HepG2 (cell line): ENCODE results near the gene CNRIP1. TPM values are rescaled to one million over a fixed set of nuclear protein-coding genes. Genes with fewer than 3 reads are reported as not detected.
A peak's percentile ranks its signal among the peaks of the same experiment; 100 is the strongest.

Experiments
- CHD2 ChIP-seq: IDR thresholded peaks from 2 replicates; pipeline ENCODE4 v1.6.1; 2011; ENCODE audit warnings: low read depth, low read length, improper control_type of control experiment
- CREB1 ChIP-seq, 2 experiments: fragments of 450-650 bp in 1 of 2; IDR thresholded peaks; 2 replicates each; pipeline ENCODE4 v1.6.1; 2016 to 2017; ENCODE audit warnings: control low read depth in 1 of 2, mild to moderate bottlenecking in 1 of 2, missing compliant biosample characterization in 1 of 2, missing genetic modification characterization in 1 of 2
- FOXA1 ChIP-seq, 2 experiments: fragments of 450-650 bp in 1 of 2; sonication (generic) in 1 of 2; formaldehyde crosslinking in 1 of 2; IDR thresholded peaks; 2 replicates each; pipeline versions ENCODE4 v1.4.0 to v1.6.1; 2016 to 2020; ENCODE audit warnings: missing genetic modification reagents in 1 of 2
- FOXA3 ChIP-seq: IDR thresholded peaks from 2 replicates; pipeline ENCODE4 v1.6.1; 2016; ENCODE audit warnings: missing genetic modification reagents, missing compliant biosample characterization
- FOXJ3 ChIP-seq: sonication (generic); formaldehyde crosslinking; IDR thresholded peaks from 2 replicates; pipeline ENCODE4 v1.4.0; 2020; ENCODE audit warnings: missing genetic modification reagents, mild to moderate bottlenecking, borderline replicate concordance
- HMG20A ChIP-seq: IDR thresholded peaks from 2 replicates; pipeline ENCODE4 v1.6.1; 2016; ENCODE audit warnings: borderline replicate concordance
- KAT2B ChIP-seq: fragments of 150-350 bp; IDR thresholded peaks from 2 replicates; pipeline ENCODE4 v1.6.1; 2014; ENCODE audit warnings: low read depth, low read length, borderline replicate concordance
- MAFF ChIP-seq: IDR thresholded peaks from 2 replicates; pipeline ENCODE4 v1.6.1; 2011; ENCODE audit warnings: low read depth, low read length, improper control_type of control experiment
- NCOR1 ChIP-seq: fragments of 200-600 bp; sonication (generic); IDR thresholded peaks from 2 replicates; pipeline ENCODE4 v1.7.0; 2017; ENCODE audit warnings: antibody characterized with exemption, low read length, borderline replicate concordance
- SSRP1 ChIP-seq: IDR thresholded peaks from 2 replicates; pipeline ENCODE4 v1.6.1; 2016; ENCODE audit warnings: control low read depth
- TCF12 ChIP-seq, 2 experiments: fragments of 450-650 bp in 1 of 2; sonication (generic) in 1 of 2; formaldehyde crosslinking in 1 of 2; IDR thresholded peaks; 2 replicates each; pipeline versions ENCODE4 v1.6.1 to v1.8.0; 2017 to 2022; ENCODE audit warnings: antibody characterized with exemption in 1 of 2, mild to moderate bottlenecking in 1 of 2, missing genetic modification reagents in 1 of 2, moderate library complexity in 1 of 2
- ZBTB33 ChIP-seq: sonication (generic); formaldehyde crosslinking; IDR thresholded peaks from 2 replicates; pipeline ENCODE4 v1.4.0; 2020; ENCODE audit warnings: missing genetic modification reagents
- ZBTB7B ChIP-seq: sonication (generic); formaldehyde crosslinking; IDR thresholded peaks from 2 replicates; pipeline ENCODE4 v1.4.0; 2020; ENCODE audit warnings: missing genetic modification reagents
- ZFP91 ChIP-seq: sonication (generic); formaldehyde crosslinking; IDR thresholded peaks from 2 replicates; pipeline ENCODE4 v1.9.0; 2022; ENCODE audit warnings: missing genetic modification reagents, mild to moderate bottlenecking, borderline replicate concordance
- ZNF235 ChIP-seq: sonication (generic); formaldehyde crosslinking; IDR thresholded peaks from 2 replicates; pipeline ENCODE4 v1.8.1; 2023; ENCODE audit warnings: mild to moderate bottlenecking, missing genetic modification reagents, borderline replicate concordance
- ZNF3 ChIP-seq: IDR thresholded peaks from 2 replicates; pipeline ENCODE4 v1.7.0; 2017; ENCODE audit warnings: inconsistent platforms
- ZNF530 ChIP-seq: sonication (generic); formaldehyde crosslinking; IDR thresholded peaks from 2 replicates; pipeline ENCODE4 v1.5.0; 2020; ENCODE audit warnings: low read depth, mild to moderate bottlenecking, missing genetic modification reagents
- ZNF550 ChIP-seq: sonication (generic); formaldehyde crosslinking; IDR thresholded peaks from 2 replicates; pipeline ENCODE4 v1.4.0; 2020; ENCODE audit warnings: mild to moderate bottlenecking, missing genetic modification reagents, borderline replicate concordance
- ZNF564 ChIP-seq: sonication (generic); formaldehyde crosslinking; IDR thresholded peaks from 2 replicates; pipeline ENCODE4 v1.8.1; 2023; ENCODE audit warnings: mild to moderate bottlenecking, missing genetic modification reagents
- ZNF574 ChIP-seq: sonication (generic); formaldehyde crosslinking; IDR thresholded peaks from 2 replicates; pipeline ENCODE4 v1.4.0; 2020; ENCODE audit warnings: missing genetic modification reagents
- polyA plus RNA-seq, 8 experiments: library from polyadenylated mRNA; depleted of rRNA in 3 of 8; stranded (reverse) in 7 of 8; unstranded in 1 of 8; fragments of >200 nt; fragmentation: Illumina TruSeq in 4 of 8; extraction: Trizol in 4 of 8; gene quantifications; 2 replicates each; pipeline versions ENCODE4 v1.2.1 to v1.2.3, GENCODE V29; 2011 to 2016; ENCODE audit warnings: low read depth in 4 of 8, missing spikeins in 1 of 8, mixed read lengths in 1 of 8; ENCODE audit not compliant: insufficient read depth in 1 of 8
- total RNA-seq, 5 experiments: library from RNA; depleted of rRNA; stranded (reverse); fragments of >200 nt; fragmentation: Illumina TruSeq; extraction: Trizol; gene quantifications; 2 replicates each; pipeline ENCODE4 v1.2.3, GENCODE V29; 2016; ENCODE audit warnings: low read depth in 1 of 5

Gene CNRIP1
- total and polyA plus RNA-seq, 2 of the 13 experiments (the other 11 are each of a cell fraction or from before 2014, with no cell fraction given) = not detected

GRCh38 chr2:68250652-68251186 is 69.0 kb downstream of the CNRIP1 start (continued):
- TF ChIP-seq ZNF574 (CRISPR knock-in tag) (no peak), ZBTB33 (no peak), ZNF3 (CRISPR knock-in tag) (no peak), ZNF550 (CRISPR knock-in tag) (no peak), ZNF564 (CRISPR knock-in tag) (0 out of 2 replicates have a peak, but pooled peaks have one; percentile 10), SSRP1 (CRISPR knock-in tag) (no peak), FOXA1 (IDR thresholded peaks at IDR 0.05) (no peak), FOXA1 (CRISPR knock-in tag; IDR thresholded peaks at IDR 0.05) (peak; percentile 37; the same call in 1 of the 2 replicates), ZNF235 (CRISPR knock-in tag) (no peak), MAFF (peak; percentile 69), ZBTB7B (no peak), TCF12 (IDR thresholded peaks at IDR 0.05) (no peak), TCF12 (CRISPR knock-in tag; IDR thresholded peaks at IDR 0.05) (no peak), FOXJ3 (no peak), FOXA3 (CRISPR knock-in tag) (0 out of 2 replicates have a peak, but pooled peaks have one; percentile 42), CHD2 (no peak), KAT2B (peak; percentile 96), ZNF530 (CRISPR knock-in tag) (no peak), NCOR1 (peak; percentile 25; the same call in 1 of the 2 replicates), CREB1 (IDR thresholded peaks at IDR 0.05) (no peak), CREB1 (CRISPR knock-in tag; IDR thresholded peaks at IDR 0.05) (0 out of 2 replicates have a peak, but pooled peaks have one; percentile 27), HMG20A (CRISPR knock-in tag) (no peak), ZFP91 (no peak)
